NCI-H748 (cell line): Measurements from ENCODE around the gene ZNF385C.

Source experiments
- DNase-seq: peaks from one replicate; lab custom pipeline; 2025; ENCODE audit not compliant: unreplicated experiment; lab: John Stamatoyannopoulos, UW

Gene ZNF385C

DNA sequence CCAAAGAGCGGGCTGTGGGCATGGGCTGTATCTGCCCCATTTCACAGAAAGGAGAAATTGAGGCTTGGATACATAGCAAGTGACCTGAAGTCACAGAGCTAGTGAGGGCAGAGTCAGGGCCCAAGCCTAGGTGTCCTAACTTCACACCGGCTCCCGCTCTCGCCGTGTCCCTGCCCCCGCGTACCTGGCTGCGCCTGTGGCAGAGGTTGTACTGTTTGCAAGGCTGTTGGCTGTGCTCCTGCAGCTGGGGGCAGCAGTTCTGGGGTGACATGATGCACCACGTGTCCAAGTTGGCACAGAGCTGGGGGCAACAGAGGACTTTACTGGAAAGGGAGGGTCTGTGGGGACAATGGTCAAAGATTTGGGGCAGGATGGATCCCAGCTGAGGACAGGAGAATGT lies 10.8 kb upstream of the ZNF385C start:
- no peak for DNase-seq

DNA sequence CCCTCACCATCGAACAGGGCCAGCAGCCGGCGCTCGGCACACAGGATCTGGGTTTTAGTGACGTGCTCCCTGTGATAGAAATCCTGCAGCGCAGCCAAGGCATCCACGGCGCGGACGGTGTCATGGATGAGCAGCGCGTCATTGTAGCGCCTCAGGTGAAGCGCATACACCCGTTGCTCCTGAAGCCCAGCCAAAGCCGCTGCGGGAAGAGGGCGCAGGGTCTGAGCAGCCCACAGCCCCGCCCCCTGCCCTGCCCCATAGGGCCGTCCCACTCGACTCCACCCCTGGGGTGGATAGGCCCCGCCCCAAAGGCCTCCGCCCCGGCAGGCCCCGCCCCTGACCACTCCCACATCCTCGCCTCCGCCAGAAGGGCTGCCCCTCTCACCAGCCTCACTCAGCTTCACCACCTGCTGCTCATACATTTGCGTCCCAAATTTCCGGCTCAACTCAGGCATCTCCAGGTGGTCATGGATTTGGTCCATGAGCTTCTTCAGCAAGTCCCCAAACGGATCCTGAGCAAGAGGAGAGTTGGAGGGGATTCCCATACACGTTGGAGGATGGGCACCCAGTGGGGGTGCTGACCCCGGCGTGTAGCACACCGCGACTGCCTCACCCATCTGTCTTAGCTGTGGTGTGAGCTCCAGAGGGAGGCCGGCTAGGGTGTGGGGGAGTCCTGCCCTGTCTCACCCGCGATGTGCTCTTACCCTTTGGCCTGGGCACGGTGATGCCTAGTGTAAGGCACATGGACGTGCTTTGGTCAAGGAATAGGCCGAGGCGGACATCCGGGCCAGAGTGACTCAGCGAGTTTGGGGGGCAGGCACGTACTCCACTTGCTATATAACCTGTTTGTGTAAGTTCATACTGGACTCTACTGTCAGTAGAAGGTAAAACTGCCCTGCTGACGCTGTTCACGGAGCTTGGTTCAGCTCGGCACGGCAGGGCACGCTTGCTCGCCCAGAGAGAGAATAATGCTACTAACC lies 9.6 kb upstream of the ZNF385C start:
- DNase-seq = peak; percentile 96

GRCh38 chr17:42107124-42107523 lies 8.9 kb upstream of the ZNF385C start:
- DNase-seq = no peak

GRCh38 chr17:42106009-42106408 lies 7.7 kb upstream of the ZNF385C start:
- no peak for DNase-seq

DNA sequence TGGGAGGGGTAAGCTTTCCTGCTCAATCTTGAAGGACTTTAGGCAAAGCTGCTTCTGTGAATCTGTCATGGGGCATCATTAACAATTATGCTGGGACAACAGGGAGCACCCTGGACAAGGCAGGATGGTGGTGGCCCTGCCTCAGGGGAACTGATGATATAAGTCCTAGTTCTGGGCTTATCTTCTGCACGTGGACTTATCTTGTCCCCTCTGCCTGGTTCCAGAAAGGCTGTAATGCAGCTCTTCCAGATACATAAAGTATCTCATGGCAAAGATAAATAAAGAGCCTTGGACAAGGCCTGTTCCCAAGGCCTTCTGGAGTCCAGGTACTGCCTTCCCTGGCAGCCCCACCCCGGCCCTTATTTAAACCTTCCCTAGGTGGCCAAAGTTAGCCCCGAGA lies 6.0 kb upstream of the ZNF385C start:
- DNase-seq = no peak

DNA sequence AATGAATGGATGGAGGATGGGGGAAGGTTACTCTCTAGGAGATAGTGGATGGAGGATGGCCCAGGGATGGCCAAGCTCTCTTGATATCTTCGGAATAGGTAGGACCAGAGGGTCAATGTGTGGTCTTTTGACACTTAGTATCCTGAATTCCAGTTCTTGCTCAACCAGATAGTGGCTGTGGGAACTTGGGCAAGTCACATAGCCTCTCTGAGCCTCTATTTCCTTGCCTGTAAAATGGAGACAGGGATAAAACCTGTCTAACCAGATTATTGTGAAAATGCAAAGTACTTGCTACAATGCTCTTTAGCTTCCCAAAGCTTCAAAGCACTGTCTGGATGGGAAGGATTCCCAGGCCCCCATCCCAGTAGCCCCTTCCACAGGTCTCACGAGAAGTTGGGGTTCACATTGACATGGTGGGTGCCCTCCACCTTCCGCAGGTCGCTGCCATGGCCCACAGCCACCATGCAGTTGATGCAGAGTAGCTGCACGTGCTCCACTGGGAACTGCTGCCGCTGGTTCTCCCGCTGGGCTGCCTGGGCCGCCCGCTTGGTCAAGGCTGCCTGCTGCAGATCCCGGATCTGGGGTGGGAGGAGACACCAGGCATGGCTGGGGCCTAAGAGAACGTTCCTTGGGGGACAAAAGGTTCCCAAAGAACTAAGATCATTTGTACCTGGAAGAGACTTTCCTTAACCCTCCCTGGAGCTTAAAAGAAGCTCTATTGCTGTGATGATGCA lies 5.1 kb upstream of the ZNF385C start:
- no peak for DNase-seq

DNA sequence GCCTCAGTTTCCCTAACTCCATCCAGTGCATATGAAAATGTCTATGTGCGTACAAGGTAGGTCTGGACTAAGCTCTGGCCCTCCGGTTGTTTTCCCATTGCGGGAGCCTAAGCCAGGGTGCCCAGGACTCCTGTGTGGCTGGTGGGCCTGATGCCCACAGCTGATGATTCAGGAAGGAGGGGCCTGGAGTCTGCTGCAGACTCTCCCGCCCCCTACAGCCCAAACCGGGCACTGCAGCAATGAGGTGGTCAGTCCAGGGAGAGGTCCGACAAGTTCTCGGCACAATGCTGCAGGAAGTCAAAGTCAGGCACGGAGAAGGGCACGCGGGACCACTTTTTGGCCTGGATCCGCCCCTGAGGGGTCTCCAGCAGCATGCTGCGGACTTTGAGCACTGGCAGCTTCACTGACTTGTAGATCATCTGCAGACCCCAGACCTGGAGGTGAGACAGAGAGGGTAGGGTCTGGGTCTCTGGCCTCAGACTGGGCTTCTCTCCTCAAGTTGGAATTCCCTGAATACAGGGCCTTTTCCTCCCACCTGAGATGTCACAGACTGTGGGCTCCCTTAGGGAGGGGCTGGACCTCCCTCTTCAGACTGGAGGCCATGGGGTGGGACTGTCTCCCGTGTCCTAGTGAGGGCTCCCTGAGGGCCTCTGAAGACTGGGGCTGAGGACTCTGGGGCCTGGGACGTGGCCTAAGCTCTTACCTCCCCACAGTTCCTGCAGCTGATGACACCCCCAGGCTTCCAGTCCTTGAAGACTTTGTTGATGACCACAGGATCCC lies 3.4 kb upstream of the ZNF385C start:
- DNase-seq = peak; percentile 71

DNA sequence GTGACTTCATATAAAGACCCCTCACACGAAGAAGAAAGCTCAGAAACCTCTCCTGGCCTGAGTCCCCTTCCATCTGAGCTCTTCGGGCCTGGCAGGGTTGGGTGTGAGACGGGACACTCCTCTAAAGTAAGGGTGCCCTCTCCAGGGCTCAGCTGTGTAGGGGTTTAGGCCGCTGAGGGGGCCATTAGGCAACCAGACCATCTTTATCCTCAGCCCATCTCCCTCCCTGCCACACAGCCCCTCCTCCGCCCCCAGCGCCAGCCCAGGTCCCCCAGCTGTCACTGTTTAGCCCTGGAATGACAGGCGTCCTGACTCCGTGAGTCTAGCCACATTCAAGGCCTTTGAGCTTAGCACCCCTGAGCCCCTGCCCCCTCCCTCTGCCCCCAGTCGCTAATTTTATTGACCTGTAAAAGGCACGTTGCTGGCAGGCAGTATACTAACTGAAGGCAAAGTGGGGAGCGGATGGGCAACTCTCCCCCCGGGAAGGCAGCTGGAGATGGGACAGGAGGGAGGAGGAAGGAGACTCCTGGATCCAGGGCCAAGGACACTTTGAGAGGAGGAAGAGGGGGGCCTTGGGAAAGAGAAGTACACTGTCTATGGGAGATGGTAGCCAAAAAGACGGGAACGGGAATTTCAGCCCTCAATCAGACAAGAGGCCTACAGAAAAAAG lies 592 bp upstream of the ZNF385C start:
- no peak for DNase-seq

DNA sequence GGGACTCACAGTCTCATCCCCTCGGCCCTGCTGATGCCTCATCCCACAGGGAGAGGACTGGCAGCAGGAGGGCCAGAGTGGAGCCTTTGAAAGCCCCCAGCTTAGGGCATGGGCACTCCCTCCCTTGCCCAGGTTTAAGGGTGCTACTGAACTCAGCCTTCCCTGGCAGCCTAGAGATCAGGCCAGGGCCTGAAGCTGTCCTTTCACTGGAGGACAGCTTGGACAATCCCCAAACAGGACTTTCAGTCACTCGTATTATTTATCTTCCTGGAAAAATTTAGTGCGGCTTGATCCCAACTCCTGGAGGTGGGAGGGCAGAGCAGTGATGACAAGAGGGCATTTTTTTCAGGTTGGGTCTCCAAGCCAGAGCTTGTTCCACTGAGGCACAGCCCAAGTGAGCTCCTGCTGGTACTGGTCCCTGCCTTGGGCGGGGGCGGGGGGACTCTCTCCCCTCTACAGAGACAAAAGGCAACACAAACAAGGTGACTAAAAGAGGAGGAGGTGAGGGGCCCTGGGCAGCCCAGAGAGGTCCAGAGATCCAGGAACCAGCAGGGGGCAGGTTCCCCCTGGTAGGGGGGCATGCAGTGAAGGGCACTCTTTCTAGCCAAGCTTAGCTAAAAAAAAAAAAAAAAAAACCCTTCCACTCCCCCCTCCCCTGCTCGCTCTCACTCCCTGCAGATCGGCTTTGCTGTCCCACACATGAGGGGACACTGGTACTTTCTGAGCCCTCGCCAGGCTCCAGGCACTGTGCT lies 1.7 kb downstream of the ZNF385C start:
- no peak for DNase-seq

GRCh38 chr17:42094375-42095069 lies 3.8 kb downstream of the ZNF385C start:
- no peak for DNase-seq

- no peak for DNase-seq
These were observed 5.3 kb downstream of the ZNF385C start for GRCh38 chr17:42092939-42093338.

GRCh38 chr17:42090964-42091790 lies 7.1 kb downstream of the ZNF385C start:
- no peak for DNase-seq

DNA sequence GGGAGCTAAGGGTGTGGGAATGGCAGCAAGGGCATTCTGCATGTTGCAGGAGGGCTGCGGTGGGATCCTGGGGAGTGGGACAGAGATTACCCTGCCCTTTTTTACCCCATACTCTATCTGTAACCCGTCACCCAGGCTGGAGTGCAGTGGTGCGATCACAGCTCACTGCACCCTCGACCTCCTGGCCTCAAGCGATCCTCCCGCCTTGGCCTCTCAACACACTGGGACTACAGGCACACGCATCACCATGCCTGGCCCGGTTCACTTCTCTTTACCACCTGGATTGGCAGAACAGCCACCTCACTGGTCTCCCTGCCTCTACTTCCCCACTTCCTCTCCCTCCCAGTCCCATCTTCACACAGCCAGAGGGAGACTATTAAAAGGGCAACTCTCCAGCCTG lies 9.5 kb downstream of the ZNF385C start:
- DNase-seq = no peak

GRCh38 chr17:42087736-42088705 lies 10.3 kb downstream of the ZNF385C start:
- peak; percentile 18 for DNase-seq

DNA sequence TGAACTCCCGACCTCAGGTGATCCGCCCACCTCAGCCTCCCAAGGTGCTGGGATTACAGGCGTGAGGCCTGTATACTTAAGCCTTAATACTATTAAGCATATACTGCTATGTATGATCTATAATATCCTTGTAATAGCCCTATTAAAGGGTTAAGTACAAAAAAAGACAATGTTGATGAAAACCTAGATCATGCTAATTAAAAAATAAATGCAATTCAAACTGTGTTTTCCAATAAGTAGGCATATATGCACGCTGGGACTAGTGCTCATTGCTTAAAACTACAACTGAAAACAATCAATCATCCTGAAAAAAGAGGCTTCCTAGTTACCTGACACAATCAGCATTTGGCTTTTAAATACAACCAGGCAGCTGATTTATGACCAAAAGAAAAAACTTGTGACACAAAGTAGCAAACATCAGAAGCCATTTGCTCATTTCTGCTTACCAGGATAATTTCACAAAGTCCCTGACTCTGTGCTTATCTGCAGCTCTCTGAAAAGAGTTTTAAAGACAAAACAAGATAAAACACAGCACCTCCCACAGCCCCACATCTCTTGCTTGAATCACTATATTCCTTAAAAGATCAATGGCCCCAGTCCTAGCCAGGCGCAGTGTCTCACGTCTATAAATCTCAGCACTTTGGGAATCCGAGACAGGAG lies 11.1 kb downstream of the ZNF385C start:
- DNase-seq = no peak

DNA sequence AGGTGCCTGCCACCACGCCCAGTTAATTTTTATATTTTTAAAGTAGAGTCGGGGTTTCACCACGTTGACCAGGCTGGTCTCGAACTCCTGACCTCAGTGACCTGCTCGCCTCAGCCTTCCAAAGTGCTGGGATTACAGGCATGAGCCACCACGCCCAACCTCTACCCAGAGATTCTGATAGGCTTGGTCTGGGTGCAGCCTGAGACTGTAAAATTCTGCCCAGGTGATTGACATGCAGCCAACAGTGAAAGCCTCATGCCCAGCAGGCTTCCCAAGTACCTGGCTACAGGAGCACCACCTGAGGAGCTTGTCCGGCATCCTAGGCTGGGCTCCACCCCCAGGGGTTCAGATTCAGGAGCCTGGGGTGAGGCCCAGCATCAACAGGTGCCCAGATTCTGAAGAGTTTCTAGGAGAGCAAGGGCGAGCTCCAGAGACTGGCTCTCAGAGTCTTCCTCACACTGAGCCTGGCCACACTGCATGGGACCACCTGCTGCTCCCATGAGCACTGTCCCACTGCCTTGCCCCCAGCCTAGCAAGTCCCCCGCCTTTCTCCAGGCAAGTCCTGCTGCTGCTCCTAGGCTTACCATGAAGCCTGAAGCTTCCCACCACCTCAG lies 16.6 kb downstream of the ZNF385C start:
- no peak for DNase-seq

DNA sequence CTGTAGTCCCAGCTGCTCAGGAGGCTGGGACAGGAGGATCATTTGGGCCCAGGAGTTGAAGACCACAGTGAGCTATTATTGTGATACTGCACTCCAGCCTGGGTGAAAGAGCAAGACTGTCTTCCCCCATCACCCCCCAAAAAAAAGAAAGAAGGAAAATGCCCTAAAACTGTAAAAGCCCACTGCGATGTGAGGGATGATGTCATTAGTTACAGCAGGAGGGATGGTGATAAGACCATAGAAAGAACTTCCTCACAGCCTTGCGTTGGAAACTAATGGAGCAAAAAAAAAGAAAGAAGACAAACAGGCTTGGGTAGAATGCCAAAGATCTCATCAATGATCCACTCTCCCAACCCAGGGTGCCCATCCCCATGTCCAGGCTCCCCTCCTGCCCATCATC lies 18.7 kb downstream of the ZNF385C start:
- DNase-seq = no peak
